ENCODE data around the gene DACT1. TPM values are rescaled to one million over a fixed set of nuclear protein-coding genes. Genes with fewer than 3 reads are reported as not detected.

Gene DACT1
- polyA plus RNA-seq, 1 donor from 2014 or later = 125 TPM

DNA sequence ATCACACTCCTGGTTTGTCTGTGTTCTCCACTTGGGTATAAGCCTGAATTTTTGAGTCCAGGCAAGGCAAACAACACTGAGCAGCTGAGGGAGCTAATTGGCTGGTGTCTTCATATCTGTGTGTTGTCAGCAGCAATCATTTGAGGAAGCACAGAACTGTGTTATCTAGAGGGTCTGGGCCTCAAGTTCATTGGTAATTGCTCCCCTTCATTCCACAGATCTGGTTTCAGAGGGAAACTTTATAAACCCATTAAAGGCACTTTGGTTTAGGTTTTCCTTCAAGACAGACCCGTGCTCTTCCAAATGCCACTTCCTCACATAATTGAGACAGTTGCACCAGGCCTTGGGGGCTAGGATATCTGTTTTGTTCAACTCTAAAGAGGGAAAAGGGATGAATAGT, 5.6 kb downstream of the DACT1 start:
- H3K36me3 ChIP-seq (ENCODE audit: insufficient read depth, low read length) = peaks cover 32% of the 10 kb centered on the region
- H3K27me3 ChIP-seq (ENCODE audit: insufficient read depth, low read depth, low read length) = no peaks in the 10 kb centered on the region
- H3K9me2 ChIP-seq (ENCODE audit: insufficient read depth, low read length) = no peaks in the 10 kb centered on the region
- no peaks in the 10 kb centered on the region for H4K20me1 ChIP-seq (ENCODE audit: insufficient read depth)
- TF ChIP-seq EZH2 (IDR thresholded peaks at IDR 0.05; ENCODE audit: borderline replicate concordance, insufficient read depth, low read length, poor library complexity, severe bottlenecking) (no peak), POLR2AphosphoS5 (IDR thresholded peaks at IDR 0.05) (no peak), SMC3 (conservative IDR thresholded peaks at IDR 0.05; ENCODE audit: poor library complexity) (no peak), MXI1 (conservative IDR thresholded peaks at IDR 0.05; ENCODE audit: poor library complexity, severe bottlenecking) (no peak), TAF1 (IDR thresholded peaks at IDR 0.05; ENCODE audit: low read depth) (no peak), EP300 (conservative IDR thresholded peaks at IDR 0.05; ENCODE audit: poor library complexity, severe bottlenecking) (no peak), RAD21 (conservative IDR thresholded peaks at IDR 0.05) (no peak)
- TF ChIP-seq, protein P1, sequence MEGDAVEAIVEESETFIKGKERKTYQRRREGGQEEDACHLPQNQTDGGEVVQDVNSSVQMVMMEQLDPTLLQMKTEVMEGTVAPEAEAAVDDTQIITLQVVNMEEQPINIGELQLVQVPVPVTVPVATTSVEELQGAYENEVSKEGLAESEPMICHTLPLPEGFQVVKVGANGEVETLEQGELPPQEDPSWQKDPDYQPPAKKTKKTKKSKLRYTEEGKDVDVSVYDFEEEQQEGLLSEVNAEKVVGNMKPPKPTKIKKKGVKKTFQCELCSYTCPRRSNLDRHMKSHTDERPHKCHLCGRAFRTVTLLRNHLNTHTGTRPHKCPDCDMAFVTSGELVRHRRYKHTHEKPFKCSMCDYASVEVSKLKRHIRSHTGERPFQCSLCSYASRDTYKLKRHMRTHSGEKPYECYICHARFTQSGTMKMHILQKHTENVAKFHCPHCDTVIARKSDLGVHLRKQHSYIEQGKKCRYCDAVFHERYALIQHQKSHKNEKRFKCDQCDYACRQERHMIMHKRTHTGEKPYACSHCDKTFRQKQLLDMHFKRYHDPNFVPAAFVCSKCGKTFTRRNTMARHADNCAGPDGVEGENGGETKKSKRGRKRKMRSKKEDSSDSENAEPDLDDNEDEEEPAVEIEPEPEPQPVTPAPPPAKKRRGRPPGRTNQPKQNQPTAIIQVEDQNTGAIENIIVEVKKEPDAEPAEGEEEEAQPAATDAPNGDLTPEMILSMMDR (IDR thresholded peaks at IDR 0.05; ENCODE audit: poor library complexity, severe bottlenecking) = no peak
- TF ChIP-seq, protein P2, sequence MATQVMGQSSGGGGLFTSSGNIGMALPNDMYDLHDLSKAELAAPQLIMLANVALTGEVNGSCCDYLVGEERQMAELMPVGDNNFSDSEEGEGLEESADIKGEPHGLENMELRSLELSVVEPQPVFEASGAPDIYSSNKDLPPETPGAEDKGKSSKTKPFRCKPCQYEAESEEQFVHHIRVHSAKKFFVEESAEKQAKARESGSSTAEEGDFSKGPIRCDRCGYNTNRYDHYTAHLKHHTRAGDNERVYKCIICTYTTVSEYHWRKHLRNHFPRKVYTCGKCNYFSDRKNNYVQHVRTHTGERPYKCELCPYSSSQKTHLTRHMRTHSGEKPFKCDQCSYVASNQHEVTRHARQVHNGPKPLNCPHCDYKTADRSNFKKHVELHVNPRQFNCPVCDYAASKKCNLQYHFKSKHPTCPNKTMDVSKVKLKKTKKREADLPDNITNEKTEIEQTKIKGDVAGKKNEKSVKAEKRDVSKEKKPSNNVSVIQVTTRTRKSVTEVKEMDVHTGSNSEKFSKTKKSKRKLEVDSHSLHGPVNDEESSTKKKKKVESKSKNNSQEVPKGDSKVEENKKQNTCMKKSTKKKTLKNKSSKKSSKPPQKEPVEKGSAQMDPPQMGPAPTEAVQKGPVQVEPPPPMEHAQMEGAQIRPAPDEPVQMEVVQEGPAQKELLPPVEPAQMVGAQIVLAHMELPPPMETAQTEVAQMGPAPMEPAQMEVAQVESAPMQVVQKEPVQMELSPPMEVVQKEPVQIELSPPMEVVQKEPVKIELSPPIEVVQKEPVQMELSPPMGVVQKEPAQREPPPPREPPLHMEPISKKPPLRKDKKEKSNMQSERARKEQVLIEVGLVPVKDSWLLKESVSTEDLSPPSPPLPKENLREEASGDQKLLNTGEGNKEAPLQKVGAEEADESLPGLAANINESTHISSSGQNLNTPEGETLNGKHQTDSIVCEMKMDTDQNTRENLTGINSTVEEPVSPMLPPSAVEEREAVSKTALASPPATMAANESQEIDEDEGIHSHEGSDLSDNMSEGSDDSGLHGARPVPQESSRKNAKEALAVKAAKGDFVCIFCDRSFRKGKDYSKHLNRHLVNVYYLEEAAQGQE (IDR thresholded peaks at IDR 0.05; ENCODE audit: borderline replicate concordance) = no peak
- H3K9ac ChIP-seq (ENCODE audit: low read length) = no peak overlapping the region
- no peak overlapping the region for H3K27ac ChIP-seq (ENCODE audit: low read length)
- peaks cover 11% of the 10 kb centered on the region for H3F3A ChIP-seq (ENCODE audit: insufficient read depth, low read length, poor library complexity, severe bottlenecking)
- H3K79me2 ChIP-seq (replicated peaks; ENCODE audit: insufficient read depth, low read length) = peaks cover 25% of the 10 kb centered on the region
- no peak overlapping the region for H3K4me2 ChIP-seq (ENCODE audit: low read length)
- peak overlapping the region; percentile 33 for H3K4me3 ChIP-seq (ENCODE audit: low read length)
- no peaks in the 10 kb centered on the region for H3K9me3 ChIP-seq (ENCODE audit: low read length)
- H2AFZ ChIP-seq (ENCODE audit: low read depth, low read length) = no peak overlapping the region

DNA sequence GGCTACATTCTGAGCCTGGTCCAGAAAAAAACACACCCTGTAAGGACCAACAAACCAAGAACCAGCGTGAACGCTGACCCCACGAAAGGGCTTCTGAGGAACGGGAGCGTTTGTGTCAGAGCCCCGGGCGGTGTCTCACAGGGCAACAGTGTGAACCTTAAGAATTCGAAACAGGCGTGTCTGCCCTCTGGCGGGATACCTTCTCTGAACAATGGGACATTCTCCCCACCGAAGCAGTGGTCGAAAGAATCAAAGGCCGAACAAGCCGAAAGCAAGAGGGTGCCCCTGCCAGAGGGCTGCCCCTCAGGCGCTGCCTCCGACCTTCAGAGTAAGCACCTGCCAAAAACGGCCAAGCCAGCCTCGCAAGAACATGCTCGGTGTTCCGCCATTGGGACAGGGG, 7.9 kb downstream of the DACT1 start:
- Histone ChIP-seq H3K79me2 (replicated peaks; ENCODE audit: insufficient read depth, low read length) (peaks cover 11% of the 10 kb centered on the region), H3F3A (ENCODE audit: insufficient read depth, low read length, poor library complexity, severe bottlenecking) (no peaks in the 10 kb centered on the region)

More for the DNA sequence above, 7.9 kb downstream of the DACT1 start:
- no peaks in the 10 kb centered on the region for H3K9me2 ChIP-seq (ENCODE audit: insufficient read depth, low read length)
- no peak overlapping the region for H3K9ac ChIP-seq (ENCODE audit: low read length)
- H3K4me2 ChIP-seq (ENCODE audit: low read length) = no peak overlapping the region
- no peaks in the 10 kb centered on the region for H3K9me3 ChIP-seq (ENCODE audit: low read length)
- no peak overlapping the region for H2AFZ ChIP-seq (ENCODE audit: low read depth, low read length)
- no peak overlapping the region for H3K4me3 ChIP-seq (ENCODE audit: low read length)
- no peak for TF ChIP-seq EP300 (conservative IDR thresholded peaks at IDR 0.05; ENCODE audit: poor library complexity, severe bottlenecking)
- TF ChIP-seq, protein P2 (IDR thresholded peaks at IDR 0.05; ENCODE audit: borderline replicate concordance) = no peak
- no peak for TF ChIP-seq SMC3 (conservative IDR thresholded peaks at IDR 0.05; ENCODE audit: poor library complexity)
- TF ChIP-seq TAF1 (IDR thresholded peaks at IDR 0.05; ENCODE audit: low read depth) = no peak
- TF ChIP-seq, protein P1 (IDR thresholded peaks at IDR 0.05; ENCODE audit: poor library complexity, severe bottlenecking) = no peak
- TF ChIP-seq EZH2 (IDR thresholded peaks at IDR 0.05; ENCODE audit: borderline replicate concordance, insufficient read depth, low read length, poor library complexity, severe bottlenecking) = no peak
- no peak for TF ChIP-seq RAD21 (conservative IDR thresholded peaks at IDR 0.05)
- no peak for TF ChIP-seq MXI1 (conservative IDR thresholded peaks at IDR 0.05; ENCODE audit: poor library complexity, severe bottlenecking)
- TF ChIP-seq POLR2AphosphoS5 (IDR thresholded peaks at IDR 0.05) = no peak
- H3K27ac ChIP-seq (ENCODE audit: low read length) = no peak overlapping the region
- no peaks in the 10 kb centered on the region for H3K27me3 ChIP-seq (ENCODE audit: insufficient read depth, low read depth, low read length)
- H4K20me1 ChIP-seq (ENCODE audit: insufficient read depth) = no peaks in the 10 kb centered on the region
- H3K36me3 ChIP-seq (ENCODE audit: insufficient read depth, low read length) = peaks cover 32% of the 10 kb centered on the region
